Liver (tissue), 3 donors: Measurements from ENCODE around the gene PEAK3.

ENCODE experiments used
- HNF4A ChIP-seq, 2 donors: conservative IDR thresholded peaks; 2 replicates each; pipeline ENCODE4 v1.6.1; 2016; ENCODE audit warnings: antibody characterized with exemption in 2 of 2, mild to moderate bottlenecking in 2 of 2
- JUND ChIP-seq, 2 donors: IDR thresholded peaks; 2 replicates each; pipeline ENCODE4 v1.6.1; 2016; ENCODE audit warnings: antibody characterized with exemption in 2 of 2
- RAD21 ChIP-seq, 2 donors: IDR thresholded peaks; 2 replicates each; pipeline ENCODE4 v1.6.1; 2016; ENCODE audit warnings: antibody characterized with exemption in 2 of 2, mild to moderate bottlenecking in 2 of 2
- TAF1 ChIP-seq: conservative IDR thresholded peaks from 2 replicates; pipeline ENCODE4 v1.6.1; 2016; ENCODE audit warnings: antibody characterized with exemption, mild to moderate bottlenecking
- TF ChIP-seq, protein P1 (sequence below): fragments of 150-350 bp; IDR thresholded peaks from 2 replicates; pipeline ENCODE4 v1.5.1; 2017; ENCODE audit warnings: improper control_type of control experiment, low read depth, low read length; ENCODE audit not compliant: missing input control
- TF ChIP-seq, protein P2 (sequence below): IDR thresholded peaks from 2 replicates; pipeline ENCODE4 v1.6.1; 2016; ENCODE audit warnings: antibody characterized with exemption
- TF ChIP-seq, protein P3 (sequence below): IDR thresholded peaks from 2 replicates; pipeline ENCODE4 v1.6.1; 2016; ENCODE audit warnings: antibody characterized with exemption, mild to moderate bottlenecking
- donor health status: healthy.
- donor health status: healthy.

- TF ChIP-seq, protein P1, sequence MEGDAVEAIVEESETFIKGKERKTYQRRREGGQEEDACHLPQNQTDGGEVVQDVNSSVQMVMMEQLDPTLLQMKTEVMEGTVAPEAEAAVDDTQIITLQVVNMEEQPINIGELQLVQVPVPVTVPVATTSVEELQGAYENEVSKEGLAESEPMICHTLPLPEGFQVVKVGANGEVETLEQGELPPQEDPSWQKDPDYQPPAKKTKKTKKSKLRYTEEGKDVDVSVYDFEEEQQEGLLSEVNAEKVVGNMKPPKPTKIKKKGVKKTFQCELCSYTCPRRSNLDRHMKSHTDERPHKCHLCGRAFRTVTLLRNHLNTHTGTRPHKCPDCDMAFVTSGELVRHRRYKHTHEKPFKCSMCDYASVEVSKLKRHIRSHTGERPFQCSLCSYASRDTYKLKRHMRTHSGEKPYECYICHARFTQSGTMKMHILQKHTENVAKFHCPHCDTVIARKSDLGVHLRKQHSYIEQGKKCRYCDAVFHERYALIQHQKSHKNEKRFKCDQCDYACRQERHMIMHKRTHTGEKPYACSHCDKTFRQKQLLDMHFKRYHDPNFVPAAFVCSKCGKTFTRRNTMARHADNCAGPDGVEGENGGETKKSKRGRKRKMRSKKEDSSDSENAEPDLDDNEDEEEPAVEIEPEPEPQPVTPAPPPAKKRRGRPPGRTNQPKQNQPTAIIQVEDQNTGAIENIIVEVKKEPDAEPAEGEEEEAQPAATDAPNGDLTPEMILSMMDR, result no peak
- TF ChIP-seq RAD21 (IDR thresholded peaks at IDR 0.05) (no peak), JUND (IDR thresholded peaks at IDR 0.05) (no peak), HNF4A (conservative IDR thresholded peaks at IDR 0.05) (no peak), TAF1 (no peak)
- TF ChIP-seq, protein P2, sequence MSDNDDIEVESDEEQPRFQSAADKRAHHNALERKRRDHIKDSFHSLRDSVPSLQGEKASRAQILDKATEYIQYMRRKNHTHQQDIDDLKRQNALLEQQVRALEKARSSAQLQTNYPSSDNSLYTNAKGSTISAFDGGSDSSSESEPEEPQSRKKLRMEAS, result no peak
- TF ChIP-seq, protein P3, sequence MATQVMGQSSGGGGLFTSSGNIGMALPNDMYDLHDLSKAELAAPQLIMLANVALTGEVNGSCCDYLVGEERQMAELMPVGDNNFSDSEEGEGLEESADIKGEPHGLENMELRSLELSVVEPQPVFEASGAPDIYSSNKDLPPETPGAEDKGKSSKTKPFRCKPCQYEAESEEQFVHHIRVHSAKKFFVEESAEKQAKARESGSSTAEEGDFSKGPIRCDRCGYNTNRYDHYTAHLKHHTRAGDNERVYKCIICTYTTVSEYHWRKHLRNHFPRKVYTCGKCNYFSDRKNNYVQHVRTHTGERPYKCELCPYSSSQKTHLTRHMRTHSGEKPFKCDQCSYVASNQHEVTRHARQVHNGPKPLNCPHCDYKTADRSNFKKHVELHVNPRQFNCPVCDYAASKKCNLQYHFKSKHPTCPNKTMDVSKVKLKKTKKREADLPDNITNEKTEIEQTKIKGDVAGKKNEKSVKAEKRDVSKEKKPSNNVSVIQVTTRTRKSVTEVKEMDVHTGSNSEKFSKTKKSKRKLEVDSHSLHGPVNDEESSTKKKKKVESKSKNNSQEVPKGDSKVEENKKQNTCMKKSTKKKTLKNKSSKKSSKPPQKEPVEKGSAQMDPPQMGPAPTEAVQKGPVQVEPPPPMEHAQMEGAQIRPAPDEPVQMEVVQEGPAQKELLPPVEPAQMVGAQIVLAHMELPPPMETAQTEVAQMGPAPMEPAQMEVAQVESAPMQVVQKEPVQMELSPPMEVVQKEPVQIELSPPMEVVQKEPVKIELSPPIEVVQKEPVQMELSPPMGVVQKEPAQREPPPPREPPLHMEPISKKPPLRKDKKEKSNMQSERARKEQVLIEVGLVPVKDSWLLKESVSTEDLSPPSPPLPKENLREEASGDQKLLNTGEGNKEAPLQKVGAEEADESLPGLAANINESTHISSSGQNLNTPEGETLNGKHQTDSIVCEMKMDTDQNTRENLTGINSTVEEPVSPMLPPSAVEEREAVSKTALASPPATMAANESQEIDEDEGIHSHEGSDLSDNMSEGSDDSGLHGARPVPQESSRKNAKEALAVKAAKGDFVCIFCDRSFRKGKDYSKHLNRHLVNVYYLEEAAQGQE, result no peak
These were observed 29.1 kb upstream of the PEAK3 start for GRCh38 chr19:2311093-2311492.
